C4-2B (cell line): Measurements from ENCODE around the gene BACH1.

Experiments
- H3K27ac ChIP-seq: fragments of 450-650 bp; 2 replicates; pipeline ENCODE4 v1.5.1; 2017
- ZFX ChIP-seq: fragments of 450-650 bp; IDR thresholded peaks from 2 replicates; pipeline ENCODE4 v1.6.1; 2017
- TF ChIP-seq, protein P1 (sequence below): fragments of 450-650 bp; conservative IDR thresholded peaks from 2 replicates; pipeline ENCODE4 v1.5.1; 2017; ENCODE audit warnings: mild to moderate bottlenecking

The BACH1 gene

DNA sequence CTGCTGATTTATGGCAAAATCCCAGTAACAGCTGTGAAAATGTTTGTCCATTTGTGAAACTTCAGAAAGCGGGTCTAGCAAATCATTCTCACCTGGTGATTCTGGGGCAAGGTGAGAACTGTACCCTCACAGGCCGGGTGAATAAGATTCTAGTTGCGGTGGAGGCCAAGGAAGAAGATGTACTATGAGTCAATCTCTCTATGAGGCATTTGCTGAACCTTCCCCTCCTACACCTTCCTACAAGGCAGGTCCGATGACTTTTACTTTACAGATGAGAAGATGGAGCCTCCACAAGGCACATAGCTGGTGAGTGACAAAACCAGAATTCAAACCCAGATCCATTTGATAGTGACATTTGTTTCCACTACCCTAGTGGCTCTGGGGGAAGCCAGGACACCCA, 72.7 kb downstream of the BACH1 start:
- TF ChIP-seq, protein P1, sequence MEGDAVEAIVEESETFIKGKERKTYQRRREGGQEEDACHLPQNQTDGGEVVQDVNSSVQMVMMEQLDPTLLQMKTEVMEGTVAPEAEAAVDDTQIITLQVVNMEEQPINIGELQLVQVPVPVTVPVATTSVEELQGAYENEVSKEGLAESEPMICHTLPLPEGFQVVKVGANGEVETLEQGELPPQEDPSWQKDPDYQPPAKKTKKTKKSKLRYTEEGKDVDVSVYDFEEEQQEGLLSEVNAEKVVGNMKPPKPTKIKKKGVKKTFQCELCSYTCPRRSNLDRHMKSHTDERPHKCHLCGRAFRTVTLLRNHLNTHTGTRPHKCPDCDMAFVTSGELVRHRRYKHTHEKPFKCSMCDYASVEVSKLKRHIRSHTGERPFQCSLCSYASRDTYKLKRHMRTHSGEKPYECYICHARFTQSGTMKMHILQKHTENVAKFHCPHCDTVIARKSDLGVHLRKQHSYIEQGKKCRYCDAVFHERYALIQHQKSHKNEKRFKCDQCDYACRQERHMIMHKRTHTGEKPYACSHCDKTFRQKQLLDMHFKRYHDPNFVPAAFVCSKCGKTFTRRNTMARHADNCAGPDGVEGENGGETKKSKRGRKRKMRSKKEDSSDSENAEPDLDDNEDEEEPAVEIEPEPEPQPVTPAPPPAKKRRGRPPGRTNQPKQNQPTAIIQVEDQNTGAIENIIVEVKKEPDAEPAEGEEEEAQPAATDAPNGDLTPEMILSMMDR: no peak
- no peak for TF ChIP-seq ZFX
- no peak overlapping the region for H3K27ac ChIP-seq

DNA sequence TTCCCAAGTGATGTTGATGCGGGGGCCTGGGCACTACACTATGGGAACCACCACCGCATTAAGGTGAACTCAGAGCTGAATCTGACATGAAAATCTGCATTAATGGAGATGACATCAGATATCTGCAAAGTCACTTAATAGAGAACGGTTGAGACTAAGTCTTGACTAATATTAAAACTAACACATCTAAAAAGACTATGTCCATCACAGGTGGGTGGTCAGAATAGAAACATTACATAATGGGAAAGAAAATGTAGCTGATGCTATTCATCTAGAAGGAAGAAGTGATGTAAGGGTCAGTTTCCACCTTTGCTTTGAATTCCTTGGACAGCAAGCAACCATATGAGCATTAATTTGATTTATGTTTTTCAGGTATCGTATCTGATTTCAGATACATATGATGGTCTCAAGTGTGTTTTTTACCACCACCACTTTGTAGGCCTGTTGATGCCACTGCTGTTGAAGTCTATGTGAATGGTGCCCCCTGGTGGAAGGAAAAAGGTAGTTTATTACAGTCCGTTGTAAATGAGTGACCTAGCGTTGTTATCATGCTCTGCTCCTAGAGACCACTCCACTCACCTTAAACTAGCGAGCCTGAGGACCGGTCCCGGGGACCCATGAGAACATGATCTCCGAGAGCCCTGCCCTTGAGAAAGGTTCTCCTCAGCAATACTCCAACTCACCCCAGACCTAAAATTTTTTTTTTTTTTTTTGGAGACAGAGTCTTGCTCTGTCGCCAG, 73.5 kb downstream of the BACH1 start:
- no peak overlapping the region for H3K27ac ChIP-seq
- TF ChIP-seq ZFX: no peak
- TF ChIP-seq, protein P1: peak; percentile 75

DNA sequence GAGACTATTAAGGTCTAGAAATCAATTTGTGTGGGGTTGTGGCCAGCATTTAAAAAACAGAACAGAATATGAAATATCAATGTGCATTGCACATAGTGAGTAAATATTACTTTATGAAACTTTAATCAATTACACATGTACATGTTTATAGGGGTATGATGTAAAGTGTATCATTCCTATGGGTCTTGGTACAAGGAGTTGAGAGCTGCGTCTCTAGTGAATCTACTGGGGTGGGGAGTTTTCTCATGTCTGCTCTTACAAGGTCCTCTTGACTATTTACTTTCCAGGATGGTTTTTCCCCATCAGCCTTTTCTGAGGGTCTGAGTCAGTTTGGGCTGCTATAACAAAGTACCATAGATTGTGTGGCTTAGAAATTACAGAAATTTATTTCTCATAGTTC, 75.8 kb downstream of the BACH1 start:
- no peak overlapping the region for H3K27ac ChIP-seq
- TF ChIP-seq, protein P1: no peak
- TF ChIP-seq ZFX: no peak

DNA sequence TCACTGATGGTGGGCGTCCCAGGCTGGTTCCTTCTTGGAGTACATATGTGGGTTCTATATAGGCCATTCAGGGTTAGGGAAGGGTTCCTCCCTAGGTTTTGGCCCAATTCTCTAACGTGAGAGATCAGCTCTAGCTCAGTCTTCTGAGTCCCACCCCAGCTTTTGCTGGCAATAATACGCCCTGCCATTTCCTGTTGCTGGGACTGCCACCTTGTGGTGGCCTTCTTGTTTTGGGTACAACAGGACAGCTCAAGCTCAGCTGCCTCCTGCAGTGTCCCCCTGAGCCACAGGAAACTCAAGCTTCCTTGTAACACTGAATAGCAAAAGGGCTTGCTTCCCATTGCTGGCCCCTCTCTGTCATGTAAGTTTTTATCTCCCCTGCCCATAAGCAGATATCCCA, 77.8 kb downstream of the BACH1 start:
- TF ChIP-seq, protein P1: peak; percentile 60
- no peak for TF ChIP-seq ZFX
- H3K27ac ChIP-seq: no peak overlapping the region

DNA sequence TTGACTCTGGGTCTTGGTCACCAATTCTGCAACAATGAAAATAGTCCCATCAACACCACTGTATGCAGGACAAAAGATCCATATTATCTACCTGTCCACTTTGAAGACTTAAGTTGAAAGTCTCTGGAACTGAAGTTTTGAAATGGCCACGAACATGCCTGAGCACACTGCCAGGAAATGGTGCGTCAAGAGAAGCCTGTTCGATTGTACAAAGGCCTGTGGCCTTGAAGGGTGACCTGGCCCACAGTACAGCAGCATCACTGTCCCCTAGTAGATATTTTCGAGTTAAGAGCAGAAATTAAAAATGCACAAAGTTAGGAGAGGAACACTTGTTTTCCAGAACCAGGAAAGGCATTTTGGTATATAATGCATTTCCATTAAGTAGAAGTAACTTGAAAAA, 78.5 kb downstream of the BACH1 start:
- no peak overlapping the region for H3K27ac ChIP-seq
- TF ChIP-seq, protein P1: no peak
- TF ChIP-seq ZFX: no peak

DNA sequence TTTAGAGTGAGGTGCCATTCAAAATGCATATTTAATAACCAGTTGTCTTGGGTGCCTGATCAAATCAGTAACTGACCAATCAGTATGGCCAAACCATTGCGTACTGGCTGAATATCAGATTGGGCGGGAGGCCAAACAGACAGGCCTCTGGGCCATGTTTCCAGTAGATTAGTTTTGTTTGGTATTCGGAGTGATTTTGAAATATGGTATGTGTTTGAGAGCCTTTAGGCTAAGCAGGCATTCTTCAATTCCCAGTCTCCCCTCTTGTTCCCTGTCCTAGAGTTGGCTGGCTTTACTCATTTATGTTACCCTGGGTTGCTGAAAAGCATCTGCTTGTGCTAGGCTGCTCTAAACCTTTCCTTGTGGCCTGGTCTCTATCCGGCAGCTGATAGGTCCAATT, 80.1 kb downstream of the BACH1 start:
- TF ChIP-seq ZFX: no peak
- TF ChIP-seq, protein P1: no peak
- no peak overlapping the region for H3K27ac ChIP-seq

DNA sequence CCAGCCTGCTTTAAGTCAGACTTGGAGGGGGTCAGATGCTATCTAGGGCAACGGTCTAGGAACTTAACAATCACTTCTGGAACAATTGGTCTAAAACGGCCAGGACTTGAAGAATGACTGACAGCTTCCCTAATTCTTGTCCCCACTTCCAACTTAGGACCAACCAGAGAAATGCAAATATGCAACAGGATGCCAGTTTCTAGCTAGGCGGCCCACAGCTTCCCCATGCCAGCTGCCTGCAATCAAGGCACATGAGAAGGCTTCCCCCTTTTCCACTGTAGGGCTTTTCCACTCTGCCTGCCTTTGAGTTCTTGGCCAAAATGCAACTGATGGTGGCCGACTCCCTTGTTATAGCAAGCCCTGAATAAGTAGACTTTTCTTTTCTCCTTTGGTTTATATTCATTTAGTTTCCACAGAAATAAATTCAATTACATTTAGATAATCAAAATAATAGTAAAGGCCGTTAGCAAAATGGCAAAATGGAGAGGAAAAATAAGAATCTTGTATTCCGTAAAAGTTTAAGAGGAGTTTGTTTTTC, 80.9 kb downstream of the BACH1 start:
- no peak for TF ChIP-seq ZFX
- TF ChIP-seq, protein P1: no peak
- H3K27ac ChIP-seq: no peak overlapping the region
